Body of pancreas (tissue), 4 donors: Measurements from ENCODE around the gene CAMTA1.

Source experiments
- POLR2A ChIP-seq, 3 donors: fragments of 450-650 bp; IDR thresholded peaks; one replicate each; pipeline ENCODE4 v1.6.1; 2016; ENCODE audit warnings: antibody characterized with exemption in 3 of 3, mild to moderate bottlenecking in 2 of 3
- TF ChIP-seq, protein P1 (sequence below), 7 experiments: fragments of 450-650 bp in 4 of 7; fragments of 200-600 bp in 3 of 7; sonication (generic) in 3 of 7; IDR thresholded peaks; one replicate each; pipeline ENCODE4 v1.5.1; 2016 to 2019; ENCODE audit warnings: antibody characterized with exemption in 7 of 7

DNA sequence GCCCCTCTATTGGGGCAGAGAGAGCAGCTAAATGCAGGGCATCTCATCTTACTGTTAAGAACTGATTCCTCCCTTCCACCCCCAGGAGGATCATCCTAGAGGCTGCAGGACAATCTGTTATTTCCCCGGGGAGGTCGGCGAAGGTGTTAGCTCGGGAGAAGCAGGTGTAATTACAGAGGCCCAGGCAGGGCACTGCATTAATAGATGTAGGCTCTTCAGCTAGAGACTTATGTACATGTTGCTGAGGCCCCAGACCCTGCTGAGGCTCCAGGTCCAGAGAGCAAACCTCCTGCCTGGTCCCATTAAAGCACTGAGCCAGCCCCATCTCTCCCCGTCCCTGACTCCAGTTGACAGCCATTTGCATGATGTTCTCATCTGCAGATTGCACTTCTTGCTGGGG, 665.6 kb downstream of the CAMTA1 start:
- TF ChIP-seq, protein P1, sequence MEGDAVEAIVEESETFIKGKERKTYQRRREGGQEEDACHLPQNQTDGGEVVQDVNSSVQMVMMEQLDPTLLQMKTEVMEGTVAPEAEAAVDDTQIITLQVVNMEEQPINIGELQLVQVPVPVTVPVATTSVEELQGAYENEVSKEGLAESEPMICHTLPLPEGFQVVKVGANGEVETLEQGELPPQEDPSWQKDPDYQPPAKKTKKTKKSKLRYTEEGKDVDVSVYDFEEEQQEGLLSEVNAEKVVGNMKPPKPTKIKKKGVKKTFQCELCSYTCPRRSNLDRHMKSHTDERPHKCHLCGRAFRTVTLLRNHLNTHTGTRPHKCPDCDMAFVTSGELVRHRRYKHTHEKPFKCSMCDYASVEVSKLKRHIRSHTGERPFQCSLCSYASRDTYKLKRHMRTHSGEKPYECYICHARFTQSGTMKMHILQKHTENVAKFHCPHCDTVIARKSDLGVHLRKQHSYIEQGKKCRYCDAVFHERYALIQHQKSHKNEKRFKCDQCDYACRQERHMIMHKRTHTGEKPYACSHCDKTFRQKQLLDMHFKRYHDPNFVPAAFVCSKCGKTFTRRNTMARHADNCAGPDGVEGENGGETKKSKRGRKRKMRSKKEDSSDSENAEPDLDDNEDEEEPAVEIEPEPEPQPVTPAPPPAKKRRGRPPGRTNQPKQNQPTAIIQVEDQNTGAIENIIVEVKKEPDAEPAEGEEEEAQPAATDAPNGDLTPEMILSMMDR (IDR thresholded peaks at IDR 0.05), result no peak
- TF ChIP-seq POLR2A (IDR thresholded peaks at IDR 0.05), result no peak
